Measurements from ENCODE around the gene ACCS.

ACCS gene

DNA sequence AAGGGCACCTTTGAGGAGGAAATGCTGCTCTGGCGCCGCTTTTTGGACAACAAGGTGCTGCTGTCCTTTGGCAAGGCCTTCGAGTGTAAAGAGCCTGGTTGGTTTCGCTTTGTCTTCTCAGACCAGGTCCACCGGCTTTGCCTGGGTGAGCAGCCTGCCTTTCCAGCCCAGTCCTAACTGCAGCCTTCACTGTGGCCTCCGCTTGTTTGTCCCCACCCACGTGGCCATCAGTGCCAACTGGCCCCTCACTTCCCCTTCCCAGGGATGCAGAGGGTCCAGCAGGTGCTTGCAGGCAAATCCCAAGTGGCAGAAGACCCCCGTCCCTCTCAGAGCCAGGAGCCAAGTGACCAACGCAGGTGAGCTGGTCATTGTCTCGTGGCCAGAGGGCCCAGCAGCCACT, 17.4 kb downstream of the ACCS start:
- no peak for DNase-seq (ENCODE audit: extremely low read depth, low read depth)
- TF ChIP-seq, protein P1, sequence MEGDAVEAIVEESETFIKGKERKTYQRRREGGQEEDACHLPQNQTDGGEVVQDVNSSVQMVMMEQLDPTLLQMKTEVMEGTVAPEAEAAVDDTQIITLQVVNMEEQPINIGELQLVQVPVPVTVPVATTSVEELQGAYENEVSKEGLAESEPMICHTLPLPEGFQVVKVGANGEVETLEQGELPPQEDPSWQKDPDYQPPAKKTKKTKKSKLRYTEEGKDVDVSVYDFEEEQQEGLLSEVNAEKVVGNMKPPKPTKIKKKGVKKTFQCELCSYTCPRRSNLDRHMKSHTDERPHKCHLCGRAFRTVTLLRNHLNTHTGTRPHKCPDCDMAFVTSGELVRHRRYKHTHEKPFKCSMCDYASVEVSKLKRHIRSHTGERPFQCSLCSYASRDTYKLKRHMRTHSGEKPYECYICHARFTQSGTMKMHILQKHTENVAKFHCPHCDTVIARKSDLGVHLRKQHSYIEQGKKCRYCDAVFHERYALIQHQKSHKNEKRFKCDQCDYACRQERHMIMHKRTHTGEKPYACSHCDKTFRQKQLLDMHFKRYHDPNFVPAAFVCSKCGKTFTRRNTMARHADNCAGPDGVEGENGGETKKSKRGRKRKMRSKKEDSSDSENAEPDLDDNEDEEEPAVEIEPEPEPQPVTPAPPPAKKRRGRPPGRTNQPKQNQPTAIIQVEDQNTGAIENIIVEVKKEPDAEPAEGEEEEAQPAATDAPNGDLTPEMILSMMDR (IDR thresholded peaks at IDR 0.05; ENCODE audit: low read depth, low read length, missing control alignments), result no peak
- no peak overlapping the region for H3K4me3 ChIP-seq (replicated peaks; ENCODE audit: low read depth, low read length)

DNA sequence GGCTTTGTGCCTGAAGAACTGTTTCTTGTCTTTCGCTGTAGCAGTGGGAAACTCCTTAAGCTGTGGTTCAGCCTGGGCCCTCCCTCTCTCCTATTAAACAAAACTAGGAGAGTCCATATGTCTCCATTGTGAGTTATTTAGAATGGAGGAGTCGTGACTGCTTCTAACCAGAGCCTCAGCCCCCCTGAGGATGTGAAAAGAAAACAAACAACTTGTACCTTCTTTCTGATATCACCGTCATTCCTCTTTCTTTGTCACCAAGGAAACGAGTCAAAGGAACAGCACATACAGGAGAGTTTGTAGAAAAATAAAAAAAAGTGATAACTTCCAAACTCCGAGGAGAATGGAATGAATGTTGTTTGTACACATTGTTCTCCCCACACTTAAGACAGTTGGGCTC, 17.8 kb downstream of the ACCS start:
- TF ChIP-seq, protein P1 (IDR thresholded peaks at IDR 0.05; ENCODE audit: low read depth, low read length, missing control alignments), result no peak

DNA sequence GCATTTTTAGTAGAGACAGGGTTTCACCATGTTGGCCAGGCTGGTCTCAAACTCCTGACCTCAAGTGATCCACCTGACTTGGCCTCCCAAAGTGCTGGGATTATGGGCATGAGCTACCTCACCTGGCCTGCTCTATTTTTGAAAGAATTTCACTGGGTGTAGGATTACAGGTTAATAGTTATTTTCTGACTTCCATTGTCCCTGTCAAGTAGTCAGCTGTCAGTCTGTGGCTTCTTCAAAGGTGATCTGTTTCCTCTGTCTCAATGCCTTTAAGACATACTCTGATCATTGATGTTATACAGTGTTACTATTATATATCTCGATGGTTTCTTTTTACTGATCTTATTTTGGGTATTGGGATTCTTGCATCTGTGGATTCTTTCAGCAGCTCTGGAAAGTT, 19.3 kb downstream of the ACCS start:
- no peak for DNase-seq (ENCODE audit: extremely low read depth, low read depth)
- H3K4me3 ChIP-seq (replicated peaks; ENCODE audit: low read depth, low read length), result no peak overlapping the region
- TF ChIP-seq, protein P1 (IDR thresholded peaks at IDR 0.05; ENCODE audit: low read depth, low read length, missing control alignments), result no peak

More for the DNA sequence above, 17.8 kb downstream of the ACCS start:
- no peak for DNase-seq (ENCODE audit: extremely low read depth, low read depth)
- no peak overlapping the region for H3K4me3 ChIP-seq (replicated peaks; ENCODE audit: low read depth, low read length)

DNA sequence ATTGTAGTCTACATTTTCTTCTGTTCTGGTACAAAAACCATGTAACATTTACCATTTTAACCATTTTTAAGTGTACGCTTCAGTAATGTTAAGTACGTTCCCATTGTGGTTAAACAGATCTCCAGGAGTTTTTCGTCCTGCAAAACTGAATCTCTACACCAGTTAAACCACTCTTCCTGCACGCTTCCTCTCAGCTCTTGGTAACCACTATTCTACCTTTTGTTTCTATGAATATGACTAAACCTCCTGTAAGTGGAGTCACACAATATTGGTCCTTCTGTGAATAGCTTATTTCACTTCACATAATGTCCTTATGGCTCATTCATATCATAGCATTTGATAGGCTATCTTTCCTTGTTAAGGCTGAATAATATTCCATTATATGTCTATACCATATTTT, 22.3 kb downstream of the ACCS start:
- no peak overlapping the region for H3K4me3 ChIP-seq (replicated peaks; ENCODE audit: low read depth, low read length)
- TF ChIP-seq, protein P1 (IDR thresholded peaks at IDR 0.05; ENCODE audit: low read depth, low read length, missing control alignments), result no peak

DNA sequence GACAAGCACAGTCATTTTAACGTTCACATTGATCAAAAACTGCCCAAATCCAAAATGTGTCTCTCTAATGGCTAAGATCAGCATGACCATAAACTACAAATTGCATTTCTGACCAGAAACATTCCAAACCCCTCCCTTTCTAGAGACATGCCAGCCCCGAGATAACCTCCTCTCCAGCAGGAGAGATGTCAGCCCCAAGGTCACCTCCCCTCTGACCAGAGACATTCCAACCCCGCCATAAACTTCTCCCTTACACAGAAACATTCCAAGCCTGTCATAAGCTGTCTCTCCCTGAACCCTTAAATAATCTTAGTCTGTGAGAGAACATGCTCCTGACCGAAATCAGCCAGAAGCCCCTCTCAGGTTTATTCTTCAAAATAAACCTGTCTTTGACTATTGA, 22.8 kb downstream of the ACCS start:
- no peak for DNase-seq (ENCODE audit: extremely low read depth, low read depth)
- TF ChIP-seq, protein P1 (IDR thresholded peaks at IDR 0.05; ENCODE audit: low read depth, low read length, missing control alignments), result no peak
- H3K4me3 ChIP-seq (replicated peaks; ENCODE audit: low read depth, low read length), result no peak overlapping the region

More for the DNA sequence above, 22.3 kb downstream of the ACCS start:
- DNase-seq (ENCODE audit: extremely low read depth, low read depth), result no peak

DNA sequence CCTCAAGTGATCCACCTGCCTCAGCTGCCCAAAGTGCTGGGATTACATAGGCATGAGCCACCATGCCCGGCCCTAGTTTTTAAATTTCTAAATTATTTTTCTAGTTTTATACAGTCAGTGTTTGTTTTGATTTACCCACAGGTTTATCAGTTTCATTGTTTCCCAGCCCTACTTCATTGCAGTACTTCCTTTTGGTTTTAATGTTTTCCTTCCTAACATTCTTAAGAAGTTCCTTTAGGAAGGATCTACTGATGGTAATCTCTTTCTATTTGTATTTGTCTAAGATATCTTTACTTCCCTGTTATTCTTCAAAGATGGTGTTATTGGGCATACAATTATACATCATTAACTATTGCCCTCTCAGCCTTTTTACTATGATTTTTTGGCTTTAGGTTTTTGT, 24.5 kb downstream of the ACCS start:
- no peak for DNase-seq (ENCODE audit: extremely low read depth, low read depth)
- H3K4me3 ChIP-seq (replicated peaks; ENCODE audit: low read depth, low read length), result no peak overlapping the region
- TF ChIP-seq, protein P1 (IDR thresholded peaks at IDR 0.05; ENCODE audit: low read depth, low read length, missing control alignments), result no peak

DNA sequence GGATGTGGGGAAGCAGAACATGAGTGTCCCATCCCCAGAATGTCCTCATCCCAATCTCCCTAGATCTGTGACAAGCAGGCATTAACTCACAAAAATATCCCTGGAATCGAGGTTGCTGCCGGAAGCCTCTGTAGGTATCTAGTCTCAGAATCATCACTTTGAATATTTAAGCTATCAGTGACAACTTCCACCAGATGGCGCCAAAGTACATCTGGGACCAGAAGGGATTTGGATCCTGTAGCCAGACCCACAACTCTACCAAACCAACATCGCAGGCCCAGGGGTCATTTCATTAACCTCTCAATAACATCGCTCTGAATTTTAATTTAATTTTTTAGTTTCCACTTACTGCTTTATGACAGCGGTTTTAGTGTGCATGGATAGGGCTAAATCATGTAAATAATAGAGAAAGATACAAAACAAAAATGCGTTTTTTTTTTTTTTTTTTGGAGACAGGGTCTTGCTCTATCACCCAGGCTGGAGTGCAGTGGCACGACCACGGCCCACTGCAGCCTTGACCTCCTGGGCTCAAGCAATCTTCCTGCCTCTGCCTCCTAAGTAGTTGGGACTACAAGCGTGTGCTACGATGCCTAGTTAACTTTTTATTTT, 28.3 kb downstream of the ACCS start:
- peak; percentile 62 for DNase-seq (ENCODE audit: extremely low read depth, low read depth)
- TF ChIP-seq, protein P1 (IDR thresholded peaks at IDR 0.05; ENCODE audit: low read depth, low read length, missing control alignments), result peak; percentile 82
- H3K4me3 ChIP-seq (replicated peaks; ENCODE audit: low read depth, low read length), result no peak overlapping the region
